ENCODE results near the gene GAS7. TPM values are rescaled to one million over a fixed set of nuclear protein-coding genes. Genes with fewer than 3 reads are reported as not detected.

GAS7 gene
- polyA plus RNA-seq, 1 experiment: 1.4 TPM

DNA sequence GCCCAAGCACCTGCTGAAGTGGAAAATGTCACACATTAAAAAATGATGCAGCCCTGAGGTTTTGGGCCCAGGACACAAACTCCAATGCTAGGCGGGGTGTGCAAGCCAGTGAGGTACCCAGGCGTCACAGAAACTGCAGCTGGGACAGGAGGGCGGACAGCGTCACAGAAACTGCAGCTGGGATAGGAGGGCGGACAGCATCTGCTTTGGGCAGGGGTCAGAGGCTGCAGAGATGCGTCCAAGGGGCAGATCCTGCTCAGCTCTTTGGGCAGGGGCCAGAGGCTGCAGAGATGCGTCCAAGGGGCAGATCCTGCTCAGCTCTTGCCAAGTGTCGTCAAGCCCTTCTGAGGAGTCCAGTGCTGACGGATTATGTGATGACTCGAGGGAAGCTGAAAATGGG lies 249.5 kb downstream of the GAS7 start:
- Histone ChIP-seq H3K4me3 (ENCODE audit: low read depth, low read length) (no peak overlapping the region), H3K36me3 (ENCODE audit: control insufficient read depth, insufficient read depth, low read length) (no peaks in the 10 kb centered on the region), H3K27me3 (ENCODE audit: control insufficient read depth, insufficient read depth, low read length) (no peaks in the 10 kb centered on the region)
- no peak for DNase-seq (ENCODE audit: low read depth)
- CTCF ChIA-PET: no interaction called here
- TF ChIP-seq, protein P1, sequence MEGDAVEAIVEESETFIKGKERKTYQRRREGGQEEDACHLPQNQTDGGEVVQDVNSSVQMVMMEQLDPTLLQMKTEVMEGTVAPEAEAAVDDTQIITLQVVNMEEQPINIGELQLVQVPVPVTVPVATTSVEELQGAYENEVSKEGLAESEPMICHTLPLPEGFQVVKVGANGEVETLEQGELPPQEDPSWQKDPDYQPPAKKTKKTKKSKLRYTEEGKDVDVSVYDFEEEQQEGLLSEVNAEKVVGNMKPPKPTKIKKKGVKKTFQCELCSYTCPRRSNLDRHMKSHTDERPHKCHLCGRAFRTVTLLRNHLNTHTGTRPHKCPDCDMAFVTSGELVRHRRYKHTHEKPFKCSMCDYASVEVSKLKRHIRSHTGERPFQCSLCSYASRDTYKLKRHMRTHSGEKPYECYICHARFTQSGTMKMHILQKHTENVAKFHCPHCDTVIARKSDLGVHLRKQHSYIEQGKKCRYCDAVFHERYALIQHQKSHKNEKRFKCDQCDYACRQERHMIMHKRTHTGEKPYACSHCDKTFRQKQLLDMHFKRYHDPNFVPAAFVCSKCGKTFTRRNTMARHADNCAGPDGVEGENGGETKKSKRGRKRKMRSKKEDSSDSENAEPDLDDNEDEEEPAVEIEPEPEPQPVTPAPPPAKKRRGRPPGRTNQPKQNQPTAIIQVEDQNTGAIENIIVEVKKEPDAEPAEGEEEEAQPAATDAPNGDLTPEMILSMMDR (IDR thresholded peaks at IDR 0.05; ENCODE audit: insufficient read depth, low read depth, low read length): no peak
- POLR2A ChIA-PET: no interaction called here

DNA sequence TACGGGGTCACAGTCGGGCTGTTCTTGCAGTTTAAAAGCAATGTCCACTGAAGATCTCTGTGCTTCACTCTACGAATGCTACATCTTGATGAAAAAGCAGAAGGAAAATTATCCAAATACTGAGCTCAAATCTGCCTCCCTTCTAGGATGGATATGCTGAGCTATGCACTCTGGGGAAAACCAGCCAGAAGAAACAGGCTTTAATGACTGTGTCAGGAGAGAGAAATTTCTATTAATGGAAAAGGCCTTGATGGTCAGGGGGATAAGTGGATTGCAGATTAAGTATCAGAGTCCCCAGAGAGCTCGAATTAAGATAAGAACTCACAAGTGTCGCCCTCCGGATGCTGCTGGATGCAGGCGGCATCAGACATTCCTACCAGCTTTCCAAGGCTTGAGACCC lies 253.7 kb downstream of the GAS7 start:
- TF ChIP-seq, protein P1 (IDR thresholded peaks at IDR 0.05; ENCODE audit: insufficient read depth, low read depth, low read length): no peak
- DNase-seq (ENCODE audit: low read depth): no peak
- Histone ChIP-seq H3K4me3 (ENCODE audit: low read depth, low read length) (no peak overlapping the region), H3K36me3 (ENCODE audit: control insufficient read depth, insufficient read depth, low read length) (no peaks in the 10 kb centered on the region), H3K27me3 (ENCODE audit: control insufficient read depth, insufficient read depth, low read length) (no peaks in the 10 kb centered on the region)
- ChIA-PET CTCF (interaction anchor here (0.8 kb wide), 1 partner anchor 15 kb away, joined by 3 read pairs; no protein-coding TSS in a partner anchor), POLR2A (no interaction called here)

DNA sequence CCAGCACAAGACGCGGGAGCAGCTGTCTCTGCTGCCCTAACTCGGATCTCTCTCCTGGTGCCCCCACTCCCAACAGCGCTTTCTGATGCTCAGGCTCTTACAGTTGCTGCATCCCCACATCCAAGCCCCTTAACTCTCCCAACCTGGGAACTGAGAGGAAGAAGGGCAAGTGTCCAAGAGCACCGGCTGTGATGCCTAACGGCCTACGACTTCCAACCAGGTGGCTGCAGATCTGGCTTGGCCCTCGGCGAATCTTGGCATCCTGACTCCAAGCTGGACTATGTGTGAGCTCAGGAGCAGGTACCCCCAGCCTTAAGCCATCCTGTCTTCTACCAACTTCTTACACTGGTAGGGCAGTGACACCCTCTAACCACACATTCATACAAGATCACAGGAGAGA lies 255.1 kb downstream of the GAS7 start:
- no peaks in the 10 kb centered on the region for H3K36me3 ChIP-seq (ENCODE audit: control insufficient read depth, insufficient read depth, low read length)
- TF ChIP-seq, protein P1 (IDR thresholded peaks at IDR 0.05; ENCODE audit: insufficient read depth, low read depth, low read length): no peak
- H3K4me3 ChIP-seq (ENCODE audit: low read depth, low read length): no peak overlapping the region
- CTCF ChIA-PET: no interaction called here
- POLR2A ChIA-PET: no interaction called here
- H3K27me3 ChIP-seq (ENCODE audit: control insufficient read depth, insufficient read depth, low read length): no peaks in the 10 kb centered on the region
- no peak for DNase-seq (ENCODE audit: low read depth)

- ChIA-PET POLR2A (no interaction called here), CTCF (no interaction called here)
- H3K4me3 ChIP-seq (ENCODE audit: low read depth, low read length): no peak overlapping the region
- no peaks in the 10 kb centered on the region for H3K27me3 ChIP-seq (ENCODE audit: control insufficient read depth, insufficient read depth, low read length)
- DNase-seq (ENCODE audit: low read depth): no peak
- TF ChIP-seq, protein P1 (IDR thresholded peaks at IDR 0.05; ENCODE audit: insufficient read depth, low read depth, low read length): no peak
- H3K36me3 ChIP-seq (ENCODE audit: control insufficient read depth, insufficient read depth, low read length): no peaks in the 10 kb centered on the region
Measured at GRCh38 chr17:9942885-9943284, 255.5 kb downstream of the GAS7 start.

GRCh38 chr17:9941305-9941704 lies 257.1 kb downstream of the GAS7 start:
- no peaks in the 10 kb centered on the region; the same call in 1 of the 2 replicates for H3K27me3 ChIP-seq (ENCODE audit: control insufficient read depth, insufficient read depth, low read length)
- DNase-seq (ENCODE audit: low read depth): no peak
- ChIA-PET CTCF (interaction anchor here (2.4 kb wide), 1 partner anchor 16 kb away, joined by 8 read pairs; no protein-coding TSS in a partner anchor), POLR2A (interaction anchor here (0.6 kb wide), 1 partner anchor 586 kb away, joined by 7 read pairs; no protein-coding TSS in a partner anchor)
- no peaks in the 10 kb centered on the region for H3K36me3 ChIP-seq (ENCODE audit: control insufficient read depth, insufficient read depth, low read length)
- TF ChIP-seq, protein P1 (IDR thresholded peaks at IDR 0.05; ENCODE audit: insufficient read depth, low read depth, low read length): no peak
- no peak overlapping the region for H3K4me3 ChIP-seq (ENCODE audit: low read depth, low read length)
